Keratinocyte (primary cell): ENCODE data around the gene CNIH2. TPM values are rescaled to one million over a fixed set of nuclear protein-coding genes. Genes with fewer than 3 reads are reported as not detected.

Source experiments
- DNase-seq: peaks from one replicate; pipeline ENCODE4 v3.0.0-alpha.2; 2011; ENCODE audit warnings: low read depth, missing footprints, low spot score
- FAIRE-seq: peaks from 2 replicates; lab custom pipeline; 2011; peaks lifted over from hg19 to GRCh38; lab: Jason Lieb, UNC
- H2AFZ ChIP-seq: 2 replicates; pipeline ENCODE4 v1.6.0; 2012; ENCODE audit warnings: low read length, control low read depth, inconsistent platforms; ENCODE audit not compliant: control insufficient read depth
- H3K27ac ChIP-seq: 2 replicates; pipeline ENCODE4 v1.5.1; 2011; ENCODE audit warnings: low read length; ENCODE audit not compliant: control insufficient read depth, insufficient read depth
- H3K27me3 ChIP-seq: 3 replicates; pipeline ENCODE4 v1.6.0; 2011; ENCODE audit warnings: low read length; ENCODE audit not compliant: control insufficient read depth, insufficient read depth; ENCODE audit errors: extremely low read depth
- H3K36me3 ChIP-seq, 2 experiments: 2 replicates in 1 of 2; 3 replicates in 1 of 2; pipeline ENCODE4 v1.5.1; 2011; ENCODE audit warnings: low read length in 2 of 2, mild to moderate bottlenecking in 1 of 2; ENCODE audit not compliant: control insufficient read depth in 2 of 2, insufficient read depth in 2 of 2; ENCODE audit errors: extremely low read depth in 1 of 2
- H3K4me1 ChIP-seq: 3 replicates; pipeline ENCODE4 v1.5.1; 2011; ENCODE audit warnings: low read length; ENCODE audit not compliant: control insufficient read depth, insufficient read depth; ENCODE audit errors: extremely low read depth
- H3K4me2 ChIP-seq: 3 replicates; pipeline ENCODE4 v1.6.0; 2011; ENCODE audit warnings: low read depth, low read length; ENCODE audit not compliant: control insufficient read depth, insufficient read depth; ENCODE audit errors: extremely low read depth
- H3K4me3 ChIP-seq, 3 experiments: fragments of 200-600 bp in 1 of 3; sonication (generic) in 1 of 3; 2 replicates in 2 of 3; 3 replicates in 1 of 3; pipeline ENCODE4 v1.5.1; 2011 to 2016; ENCODE audit warnings: low read length in 3 of 3, mild to moderate bottlenecking in 3 of 3, control low read depth in 2 of 3, inconsistent platforms in 1 of 3, low read depth in 1 of 3, mixed read lengths in 1 of 3, mixed run types in 1 of 3, moderate library complexity in 1 of 3; ENCODE audit not compliant: control insufficient read depth in 2 of 3, insufficient read depth in 2 of 3; ENCODE audit errors: extremely low read depth in 1 of 3
- H3K79me2 ChIP-seq: 2 replicates; pipeline ENCODE4 v1.6.0; 2012; ENCODE audit warnings: low read length; ENCODE audit not compliant: control insufficient read depth, insufficient read depth
- H3K9ac ChIP-seq: 3 replicates; pipeline ENCODE4 v1.6.0; 2011; ENCODE audit warnings: low read length; ENCODE audit not compliant: control insufficient read depth, insufficient read depth; ENCODE audit errors: extremely low read depth
- H3K9me1 ChIP-seq: 3 replicates; pipeline ENCODE4 v1.6.0; 2011; ENCODE audit warnings: low read length; ENCODE audit not compliant: control insufficient read depth, insufficient read depth; ENCODE audit errors: extremely low read depth
- H3K9me3 ChIP-seq: 2 replicates; pipeline ENCODE4 v1.5.1; 2012; ENCODE audit warnings: low read depth, low read length; ENCODE audit not compliant: control insufficient read depth
- H4K20me1 ChIP-seq: 3 replicates; pipeline ENCODE4 v1.6.0; 2011; ENCODE audit warnings: low read length; ENCODE audit not compliant: control insufficient read depth, insufficient read depth; ENCODE audit errors: extremely low read depth
- CTCF ChIP-seq, 3 experiments: IDR thresholded peaks in 1 of 3; conservative IDR thresholded peaks in 1 of 3; optimal IDR thresholded peaks in 1 of 3; 2 replicates in 2 of 3; 3 replicates in 1 of 3; pipeline versions ENCODE3 to v1.5.1; 2011; ENCODE audit warnings: low read length in 3 of 3, mild to moderate bottlenecking in 3 of 3, moderate library complexity in 2 of 3, control low read depth in 1 of 3, inconsistent platforms in 1 of 3; ENCODE audit not compliant: insufficient read depth in 2 of 3; ENCODE audit errors: extremely low read depth in 1 of 3
- EZH2 ChIP-seq: IDR thresholded peaks from one replicate; pipeline ENCODE4 v1.6.1; 2012; ENCODE audit warnings: inconsistent platforms, mild to moderate bottlenecking, low read length, moderate library complexity
- dilution Hi-C: fragments of 300-500 bp; cut with MboI; formaldehyde crosslinking; loops from one replicate; pipeline ENCODE4 v1.7.0; 2020; ENCODE audit warnings: low sequenced_read_pairs; ENCODE audit not compliant: extremely low pct_ligation_motif_present
- polyA plus RNA-seq, 5 experiments: library from polyadenylated mRNA; depleted of rRNA in 3 of 5; stranded (reverse) in 3 of 5; stranded (forward) in 1 of 5; unstranded in 1 of 5; fragments of >200 nt; gene quantifications; 1 replicate in 1 of 5; 2 replicates in 3 of 5; 3 replicates in 1 of 5; pipeline versions ENCODE4 v1.2.1 to v1.2.3, GENCODE V29; 2011 to 2012; ENCODE audit warnings: missing spikeins in 2 of 5, low read depth in 1 of 5, low replicate concordance in 1 of 5

CNIH2 gene
- polyA plus RNA-seq, 1 donor (not counting 4 experiments of a cell fraction or from before 2014, with no cell fraction given) = 0.17 TPM

DNA sequence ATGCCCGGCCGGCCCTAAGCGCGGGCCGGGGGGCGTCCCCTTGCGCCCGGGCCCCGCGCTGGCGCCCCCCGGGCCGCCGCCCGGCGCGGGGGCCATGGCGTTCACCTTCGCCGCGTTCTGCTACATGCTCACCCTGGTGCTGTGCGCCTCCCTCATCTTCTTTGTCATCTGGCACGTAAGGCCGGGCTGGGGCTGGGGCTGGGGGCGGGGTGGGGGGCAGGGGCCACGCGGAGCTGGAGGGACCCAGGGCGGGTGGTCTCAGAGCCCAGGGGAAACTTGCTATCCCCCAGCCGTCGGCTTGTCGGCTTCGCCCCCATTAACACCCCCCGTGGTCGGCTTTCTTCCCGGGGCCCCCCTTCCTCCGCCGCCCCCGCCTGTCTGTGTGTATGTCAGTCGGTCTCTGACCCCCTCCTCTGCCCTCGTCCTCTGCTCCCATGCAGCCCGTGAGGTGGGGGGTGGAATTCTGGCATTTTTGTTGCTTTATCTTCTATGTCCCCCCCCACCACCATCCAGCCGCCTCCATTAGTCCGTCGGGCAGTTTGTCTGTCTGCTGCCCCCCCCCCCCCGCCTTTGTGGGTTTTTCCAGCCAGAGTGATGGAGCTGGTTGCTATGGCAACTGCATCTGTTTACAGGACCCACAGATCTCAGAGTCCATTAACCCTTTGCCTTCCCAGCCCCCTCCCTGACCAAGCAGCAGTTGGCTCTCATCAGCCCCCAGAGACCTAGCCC is 552 bp downstream of the CNIH2 start:
- no peak for FAIRE-seq
- DNase-seq = no peak
- dilution Hi-C loops = no loop called here
- no peak overlapping the region for H3K4me2 ChIP-seq
- H2AFZ ChIP-seq = no peak overlapping the region
- peaks cover 15% of the 10 kb centered on the region in 2 experiments for H3K36me3 ChIP-seq
- no peak for TF ChIP-seq EZH2
- no peak for TF ChIP-seq CTCF (optimal IDR thresholded peaks at IDR 0.05 in 1 of 3, IDR thresholded peaks at IDR 0.05 in 1 of 3, conservative IDR thresholded peaks at IDR 0.05 in 1 of 3; ENCODE audit: extremely low read depth in 1 of 3, insufficient read depth in 2 of 3, low read length in 3 of 3)
- no peak overlapping the region for H3K4me3 ChIP-seq
- no peak overlapping the region for H3K9ac ChIP-seq
- H3K27ac ChIP-seq = no peak overlapping the region
- no peaks in the 10 kb centered on the region for H3K9me1 ChIP-seq
- no peaks in the 10 kb centered on the region for H3K27me3 ChIP-seq
- no peaks in the 10 kb centered on the region for H3K4me1 ChIP-seq
- peaks cover 10% of the 10 kb centered on the region for H4K20me1 ChIP-seq
- no peaks in the 10 kb centered on the region for H3K9me3 ChIP-seq
- H3K79me2 ChIP-seq = no peaks in the 10 kb centered on the region

DNA sequence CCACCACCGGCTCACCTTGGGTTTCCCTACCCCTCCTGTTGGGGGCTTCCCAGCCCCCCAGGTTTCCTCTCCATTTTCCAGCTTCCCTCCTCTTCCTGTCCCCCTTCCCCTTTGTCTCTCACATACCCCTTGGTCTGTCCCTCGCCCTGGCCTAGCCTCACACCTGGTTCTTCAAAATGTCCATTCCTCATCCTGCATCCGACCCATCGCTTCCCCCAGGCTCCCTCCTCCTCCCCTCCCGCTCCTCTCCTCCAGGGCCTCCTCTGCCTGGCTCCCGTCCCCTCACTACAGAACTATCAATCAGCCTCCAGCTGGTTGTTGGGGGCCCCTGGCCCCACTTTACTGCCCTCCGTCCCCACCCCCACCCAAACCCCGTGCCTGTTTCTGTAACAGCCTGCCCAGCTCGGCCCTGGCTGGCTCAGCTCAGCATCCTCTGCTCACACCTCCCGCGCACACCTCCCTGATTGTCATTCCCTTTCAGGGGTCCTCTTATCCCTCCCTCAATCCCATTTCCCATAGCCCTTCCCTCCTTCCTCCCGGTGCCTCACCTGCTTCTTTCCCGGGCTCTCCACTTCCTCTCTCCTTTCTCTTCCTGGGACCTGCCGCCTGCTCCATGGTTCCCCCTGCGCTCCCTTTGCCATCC is 1.2 kb downstream of the CNIH2 start:
- H3K4me3 ChIP-seq = no peak overlapping the region
- peaks cover 10% of the 10 kb centered on the region for H4K20me1 ChIP-seq
- no peaks in the 10 kb centered on the region for H3K9me1 ChIP-seq
- H2AFZ ChIP-seq = no peak overlapping the region
- H3K9me3 ChIP-seq = no peaks in the 10 kb centered on the region
- no peaks in the 10 kb centered on the region for H3K4me1 ChIP-seq
- no peak overlapping the region for H3K27ac ChIP-seq
- TF ChIP-seq EZH2 = no peak
- no peak for TF ChIP-seq CTCF (optimal IDR thresholded peaks at IDR 0.05 in 1 of 3, IDR thresholded peaks at IDR 0.05 in 1 of 3, conservative IDR thresholded peaks at IDR 0.05 in 1 of 3; ENCODE audit: extremely low read depth in 1 of 3, insufficient read depth in 2 of 3, low read length in 3 of 3)
- H3K9ac ChIP-seq = no peak overlapping the region
- DNase-seq = no peak
- no peak for FAIRE-seq
- H3K79me2 ChIP-seq = no peaks in the 10 kb centered on the region
- H3K27me3 ChIP-seq = no peaks in the 10 kb centered on the region
- no peak overlapping the region for H3K4me2 ChIP-seq
- peaks cover 8 to 16% of the 10 kb centered on the region in 2 experiments for H3K36me3 ChIP-seq
- dilution Hi-C loops = no loop called here
